Liver (tissue), 9 donors: ENCODE data around the gene SNN. TPM values are rescaled to one million over a fixed set of nuclear protein-coding genes. Genes with fewer than 3 reads are reported as not detected.

ENCODE experiments used
- DNase-seq: peaks from one replicate; pipeline ENCODE4 v3.0.0-alpha.2; 2017; ENCODE audit warnings: low spot score
- H3K27ac ChIP-seq, 2 donors: one replicate each; pipeline ENCODE4 v1.7.0; 2013; ENCODE audit warnings: inconsistent platforms in 2 of 2, low read length in 2 of 2, control low read depth in 1 of 2, low read depth in 1 of 2, mild to moderate bottlenecking in 1 of 2
- H3K27me3 ChIP-seq, 4 donors: one replicate each; pipeline versions ENCODE4 v1.6.1 to v1.7.0; 2013; ENCODE audit warnings: low read length in 3 of 4, inconsistent platforms in 1 of 4, mild to moderate bottlenecking in 1 of 4, moderate library complexity in 1 of 4; ENCODE audit not compliant: control insufficient read depth in 4 of 4, insufficient read depth in 4 of 4
- H3K36me3 ChIP-seq, 4 donors: one replicate each; pipeline versions ENCODE4 v1.6.1 to v1.7.0; 2013; ENCODE audit warnings: low read length in 3 of 4, mild to moderate bottlenecking in 3 of 4, low read depth in 1 of 4, moderate library complexity in 1 of 4; ENCODE audit not compliant: control insufficient read depth in 4 of 4, insufficient read depth in 3 of 4
- H3K4me1 ChIP-seq, 4 donors: one replicate each; pipeline versions ENCODE4 v1.6.1 to v1.7.0; 2013; ENCODE audit warnings: low read length in 3 of 4, mild to moderate bottlenecking in 3 of 4, moderate library complexity in 1 of 4; ENCODE audit not compliant: control insufficient read depth in 4 of 4, insufficient read depth in 4 of 4
- H3K4me3 ChIP-seq, 3 donors: one replicate each; pipeline versions ENCODE4 v1.6.1 to v1.7.0; 2013; ENCODE audit warnings: low read length in 3 of 3, control low read depth in 1 of 3, low read depth in 1 of 3, mild to moderate bottlenecking in 1 of 3
- H3K9ac ChIP-seq, 2 donors: one replicate each; pipeline ENCODE4 v1.7.0; 2013; ENCODE audit warnings: low read length in 2 of 2, mild to moderate bottlenecking in 2 of 2, moderate library complexity in 2 of 2, control low read depth in 1 of 2, low read depth in 1 of 2
- H3K9me3 ChIP-seq, 4 donors: one replicate each; pipeline versions ENCODE4 v1.6.1 to v1.7.0; 2013; ENCODE audit warnings: low read length in 3 of 4; ENCODE audit not compliant: control insufficient read depth in 4 of 4
- EGR1 ChIP-seq, 2 donors: IDR thresholded peaks; 2 replicates each; pipeline ENCODE4 v1.6.1; 2016 to 2018; ENCODE audit warnings: antibody characterized with exemption in 2 of 2, low read depth in 2 of 2
- FOXA1 ChIP-seq: IDR thresholded peaks from 2 replicates; pipeline ENCODE4 v1.6.1; 2016; ENCODE audit warnings: antibody characterized with exemption
- FOXA2 ChIP-seq: IDR thresholded peaks from 2 replicates; pipeline ENCODE4 v1.6.1; 2016; ENCODE audit warnings: antibody characterized with exemption
- GABPA ChIP-seq, 2 donors: IDR thresholded peaks in 1 of 2; conservative IDR thresholded peaks in 1 of 2; 2 replicates each; pipeline ENCODE4 v1.6.1; 2016; ENCODE audit warnings: antibody characterized with exemption in 2 of 2, mild to moderate bottlenecking in 1 of 2, moderate library complexity in 1 of 2
- HNF4A ChIP-seq, 2 donors: conservative IDR thresholded peaks; 2 replicates each; pipeline ENCODE4 v1.6.1; 2016; ENCODE audit warnings: antibody characterized with exemption in 2 of 2, mild to moderate bottlenecking in 2 of 2
- HNF4G ChIP-seq: IDR thresholded peaks from 2 replicates; pipeline ENCODE4 v1.6.1; 2016; ENCODE audit warnings: antibody characterized with exemption
- JUND ChIP-seq, 2 donors: IDR thresholded peaks; 2 replicates each; pipeline ENCODE4 v1.6.1; 2016; ENCODE audit warnings: antibody characterized with exemption in 2 of 2
- NR2F2 ChIP-seq: IDR thresholded peaks from 2 replicates; pipeline ENCODE4 v1.6.1; 2016; ENCODE audit warnings: antibody characterized with exemption
- RAD21 ChIP-seq, 2 donors: IDR thresholded peaks; 2 replicates each; pipeline ENCODE4 v1.6.1; 2016; ENCODE audit warnings: antibody characterized with exemption in 2 of 2, mild to moderate bottlenecking in 2 of 2
- RXRA ChIP-seq, 2 donors: IDR thresholded peaks; 2 replicates each; pipeline ENCODE4 v1.6.1; 2017 to 2018; ENCODE audit warnings: antibody characterized with exemption in 2 of 2, mild to moderate bottlenecking in 1 of 2
- SP1 ChIP-seq: IDR thresholded peaks from 2 replicates; pipeline ENCODE4 v1.6.1; 2018; ENCODE audit warnings: antibody characterized with exemption, mild to moderate bottlenecking
- TAF1 ChIP-seq: conservative IDR thresholded peaks from 2 replicates; pipeline ENCODE4 v1.6.1; 2016; ENCODE audit warnings: antibody characterized with exemption, mild to moderate bottlenecking
- YY1 ChIP-seq: IDR thresholded peaks from 2 replicates; pipeline ENCODE4 v1.6.1; 2016; ENCODE audit warnings: antibody characterized with exemption, mild to moderate bottlenecking
- WGBS: extraction: QIAGEN DNeasy Blood & Tissue Kit; methylation state at CpG from one replicate; pipeline ENCODE4 v1.1.7; 2013; 5-methylcytosine and 5-hydroxymethylcytosine counted together
- polyA plus RNA-seq, 2 donors: library from polyadenylated mRNA; stranded (reverse) in 1 of 2; unstranded in 1 of 2; fragments of 200-250 nt in 1 of 2; fragments of >200 nt in 1 of 2; fragmentation: Nextera tagmentation in 1 of 2; extraction: Ambion mirVana in 1 of 2; gene quantifications; one replicate each; pipeline versions ENCODE4 v1.2.1 to v1.2.3, GENCODE V29; 2013 to 2015
- total RNA-seq, 2 donors: library from RNA; depleted of rRNA; stranded (reverse); fragments of >200 nt; gene quantifications; one replicate each; pipeline ENCODE4 v1.2.3, GENCODE V29; 2014
- TF ChIP-seq, protein P1 (sequence below): IDR thresholded peaks from 2 replicates; pipeline ENCODE4 v1.6.1; 2016; ENCODE audit warnings: antibody characterized with exemption
- TF ChIP-seq, protein P2 (sequence below): IDR thresholded peaks from 2 replicates; pipeline ENCODE4 v1.6.1; 2016; ENCODE audit warnings: antibody characterized with exemption
- TF ChIP-seq, protein P3 (sequence below): IDR thresholded peaks from 2 replicates; pipeline ENCODE4 v1.6.1; 2016; ENCODE audit warnings: antibody characterized with exemption
- TF ChIP-seq, protein P4 (sequence below): IDR thresholded peaks from 2 replicates; pipeline ENCODE4 v1.6.1; 2016; ENCODE audit warnings: antibody characterized with exemption, mild to moderate bottlenecking
- TF ChIP-seq, protein P5 (sequence below): fragments of 150-350 bp; IDR thresholded peaks from 2 replicates; pipeline ENCODE4 v1.5.1; 2017; ENCODE audit warnings: improper control_type of control experiment, low read depth, low read length; ENCODE audit not compliant: missing input control
- donor health status: healthy.
- donor health status: healthy.
- donor health status: healthy.
- donor health status: healthy.
- donor health status: healthy.

The SNN gene
- total and polyA plus RNA-seq, 4 donors: 2.5 to 6.2 (median 5.3) TPM

DNA sequence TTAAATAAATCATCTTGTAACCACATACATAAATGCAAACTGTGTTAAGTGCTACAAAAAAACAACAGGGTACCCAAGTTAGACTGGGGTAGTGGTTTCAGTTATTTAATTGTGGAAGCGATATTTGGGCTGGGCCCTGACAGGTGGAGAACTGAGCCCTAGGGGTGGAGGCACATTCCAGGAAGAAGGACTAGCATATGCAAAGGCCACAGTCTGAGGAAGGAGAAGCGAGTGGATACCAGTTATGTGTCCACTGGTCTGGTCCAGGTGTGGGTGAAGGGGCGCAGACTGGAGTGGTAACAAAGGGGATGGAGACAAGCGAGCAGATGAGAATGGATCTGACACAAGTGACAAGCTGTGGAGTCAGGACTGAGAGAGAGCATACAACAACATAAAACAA is 51.5 kb downstream of the SNN start:
- H3K27me3 ChIP-seq: no peaks in the 10 kb centered on the region
- no peak overlapping the region for H3K4me3 ChIP-seq
- H3K27ac ChIP-seq: no peak overlapping the region
- H3K36me3 ChIP-seq: peaks cover 12 to 29% (median 18%) of the 10 kb centered on the region in 4 donors
- 99% methylated on average over 4 of the region's 4 CpGs for WGBS
- H3K9me3 ChIP-seq: no peaks in the 10 kb centered on the region
- no peak for DNase-seq
- TF ChIP-seq HNF4A (conservative IDR thresholded peaks at IDR 0.05) (no peak), RXRA (IDR thresholded peaks at IDR 0.05) (no peak), YY1 (no peak), TAF1 (no peak), SP1 (no peak)
- H3K9ac ChIP-seq: no peak overlapping the region
- H3K4me1 ChIP-seq: peaks cover 4 to 25% (median 11%) of the 10 kb centered on the region in 4 donors

DNA sequence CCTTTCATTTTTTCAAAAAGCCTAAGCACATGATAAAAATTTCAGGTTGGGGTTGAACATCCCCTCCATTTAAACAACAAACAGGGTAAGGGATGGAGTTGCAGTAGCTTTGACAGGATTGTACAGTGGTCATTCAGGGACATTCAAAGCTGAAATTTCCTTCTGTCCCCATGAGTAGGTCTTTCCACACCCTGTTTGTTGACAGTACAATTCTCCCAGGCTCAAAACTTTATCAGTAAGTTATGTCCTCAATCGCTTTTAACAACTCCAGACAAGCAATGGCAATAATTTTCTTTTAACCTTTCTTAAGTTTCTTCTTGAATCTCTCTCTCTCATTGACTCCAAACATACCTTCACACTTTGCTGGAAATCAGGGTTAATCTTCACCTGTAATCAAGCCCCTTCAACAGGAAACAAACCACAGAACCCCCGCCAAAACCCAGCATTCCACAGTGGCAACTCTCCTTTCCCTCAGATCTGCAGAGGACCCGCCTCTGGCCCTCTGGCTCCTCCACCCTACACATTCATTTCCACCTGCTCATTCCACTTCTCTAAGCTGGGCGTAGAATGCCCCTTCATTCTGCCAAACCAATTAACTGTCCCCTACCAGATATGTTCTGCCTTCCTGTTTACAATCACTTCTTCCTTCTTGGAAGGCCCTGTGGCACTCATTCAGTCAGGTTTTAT is 53.7 kb downstream of the SNN start:
- no peak for DNase-seq
- H3K4me1 ChIP-seq: peaks cover 8 to 36% (median 14%) of the 10 kb centered on the region in 4 donors
- no peak overlapping the region for H3K9ac ChIP-seq
- peaks cover 12 to 23% (median 17%) of the 10 kb centered on the region in 4 donors for H3K36me3 ChIP-seq
- no peak overlapping the region for H3K4me3 ChIP-seq
- no peaks in the 10 kb centered on the region for H3K9me3 ChIP-seq
- H3K27ac ChIP-seq: no peak overlapping the region
- H3K27me3 ChIP-seq: no peaks in the 10 kb centered on the region
- TF ChIP-seq, protein P1, sequence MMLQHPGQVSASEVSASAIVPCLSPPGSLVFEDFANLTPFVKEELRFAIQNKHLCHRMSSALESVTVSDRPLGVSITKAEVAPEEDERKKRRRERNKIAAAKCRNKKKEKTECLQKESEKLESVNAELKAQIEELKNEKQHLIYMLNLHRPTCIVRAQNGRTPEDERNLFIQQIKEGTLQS: no peak
- no peak for TF ChIP-seq JUND (IDR thresholded peaks at IDR 0.05)
- TF ChIP-seq SP1: no peak
- no peak for TF ChIP-seq FOXA2
- no peak for TF ChIP-seq FOXA1
- TF ChIP-seq TAF1: no peak
- no peak for TF ChIP-seq NR2F2
- TF ChIP-seq, protein P2, sequence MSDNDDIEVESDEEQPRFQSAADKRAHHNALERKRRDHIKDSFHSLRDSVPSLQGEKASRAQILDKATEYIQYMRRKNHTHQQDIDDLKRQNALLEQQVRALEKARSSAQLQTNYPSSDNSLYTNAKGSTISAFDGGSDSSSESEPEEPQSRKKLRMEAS: no peak
- TF ChIP-seq, protein P3, sequence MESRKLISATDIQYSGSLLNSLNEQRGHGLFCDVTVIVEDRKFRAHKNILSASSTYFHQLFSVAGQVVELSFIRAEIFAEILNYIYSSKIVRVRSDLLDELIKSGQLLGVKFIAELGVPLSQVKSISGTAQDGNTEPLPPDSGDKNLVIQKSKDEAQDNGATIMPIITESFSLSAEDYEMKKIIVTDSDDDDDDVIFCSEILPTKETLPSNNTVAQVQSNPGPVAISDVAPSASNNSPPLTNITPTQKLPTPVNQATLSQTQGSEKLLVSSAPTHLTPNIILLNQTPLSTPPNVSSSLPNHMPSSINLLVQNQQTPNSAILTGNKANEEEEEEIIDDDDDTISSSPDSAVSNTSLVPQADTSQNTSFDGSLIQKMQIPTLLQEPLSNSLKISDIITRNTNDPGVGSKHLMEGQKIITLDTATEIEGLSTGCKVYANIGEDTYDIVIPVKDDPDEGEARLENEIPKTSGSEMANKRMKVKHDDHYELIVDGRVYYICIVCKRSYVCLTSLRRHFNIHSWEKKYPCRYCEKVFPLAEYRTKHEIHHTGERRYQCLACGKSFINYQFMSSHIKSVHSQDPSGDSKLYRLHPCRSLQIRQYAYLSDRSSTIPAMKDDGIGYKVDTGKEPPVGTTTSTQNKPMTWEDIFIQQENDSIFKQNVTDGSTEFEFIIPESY: no peak
- no peak for TF ChIP-seq GABPA (IDR thresholded peaks at IDR 0.05 in 1 of 2, conservative IDR thresholded peaks at IDR 0.05 in 1 of 2)
- TF ChIP-seq RAD21 (IDR thresholded peaks at IDR 0.05): no peak
- no peak for TF ChIP-seq HNF4G
- TF ChIP-seq, protein P4, sequence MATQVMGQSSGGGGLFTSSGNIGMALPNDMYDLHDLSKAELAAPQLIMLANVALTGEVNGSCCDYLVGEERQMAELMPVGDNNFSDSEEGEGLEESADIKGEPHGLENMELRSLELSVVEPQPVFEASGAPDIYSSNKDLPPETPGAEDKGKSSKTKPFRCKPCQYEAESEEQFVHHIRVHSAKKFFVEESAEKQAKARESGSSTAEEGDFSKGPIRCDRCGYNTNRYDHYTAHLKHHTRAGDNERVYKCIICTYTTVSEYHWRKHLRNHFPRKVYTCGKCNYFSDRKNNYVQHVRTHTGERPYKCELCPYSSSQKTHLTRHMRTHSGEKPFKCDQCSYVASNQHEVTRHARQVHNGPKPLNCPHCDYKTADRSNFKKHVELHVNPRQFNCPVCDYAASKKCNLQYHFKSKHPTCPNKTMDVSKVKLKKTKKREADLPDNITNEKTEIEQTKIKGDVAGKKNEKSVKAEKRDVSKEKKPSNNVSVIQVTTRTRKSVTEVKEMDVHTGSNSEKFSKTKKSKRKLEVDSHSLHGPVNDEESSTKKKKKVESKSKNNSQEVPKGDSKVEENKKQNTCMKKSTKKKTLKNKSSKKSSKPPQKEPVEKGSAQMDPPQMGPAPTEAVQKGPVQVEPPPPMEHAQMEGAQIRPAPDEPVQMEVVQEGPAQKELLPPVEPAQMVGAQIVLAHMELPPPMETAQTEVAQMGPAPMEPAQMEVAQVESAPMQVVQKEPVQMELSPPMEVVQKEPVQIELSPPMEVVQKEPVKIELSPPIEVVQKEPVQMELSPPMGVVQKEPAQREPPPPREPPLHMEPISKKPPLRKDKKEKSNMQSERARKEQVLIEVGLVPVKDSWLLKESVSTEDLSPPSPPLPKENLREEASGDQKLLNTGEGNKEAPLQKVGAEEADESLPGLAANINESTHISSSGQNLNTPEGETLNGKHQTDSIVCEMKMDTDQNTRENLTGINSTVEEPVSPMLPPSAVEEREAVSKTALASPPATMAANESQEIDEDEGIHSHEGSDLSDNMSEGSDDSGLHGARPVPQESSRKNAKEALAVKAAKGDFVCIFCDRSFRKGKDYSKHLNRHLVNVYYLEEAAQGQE: no peak
- TF ChIP-seq YY1: no peak
- TF ChIP-seq, protein P5, sequence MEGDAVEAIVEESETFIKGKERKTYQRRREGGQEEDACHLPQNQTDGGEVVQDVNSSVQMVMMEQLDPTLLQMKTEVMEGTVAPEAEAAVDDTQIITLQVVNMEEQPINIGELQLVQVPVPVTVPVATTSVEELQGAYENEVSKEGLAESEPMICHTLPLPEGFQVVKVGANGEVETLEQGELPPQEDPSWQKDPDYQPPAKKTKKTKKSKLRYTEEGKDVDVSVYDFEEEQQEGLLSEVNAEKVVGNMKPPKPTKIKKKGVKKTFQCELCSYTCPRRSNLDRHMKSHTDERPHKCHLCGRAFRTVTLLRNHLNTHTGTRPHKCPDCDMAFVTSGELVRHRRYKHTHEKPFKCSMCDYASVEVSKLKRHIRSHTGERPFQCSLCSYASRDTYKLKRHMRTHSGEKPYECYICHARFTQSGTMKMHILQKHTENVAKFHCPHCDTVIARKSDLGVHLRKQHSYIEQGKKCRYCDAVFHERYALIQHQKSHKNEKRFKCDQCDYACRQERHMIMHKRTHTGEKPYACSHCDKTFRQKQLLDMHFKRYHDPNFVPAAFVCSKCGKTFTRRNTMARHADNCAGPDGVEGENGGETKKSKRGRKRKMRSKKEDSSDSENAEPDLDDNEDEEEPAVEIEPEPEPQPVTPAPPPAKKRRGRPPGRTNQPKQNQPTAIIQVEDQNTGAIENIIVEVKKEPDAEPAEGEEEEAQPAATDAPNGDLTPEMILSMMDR: no peak
- no peak for TF ChIP-seq HNF4A (conservative IDR thresholded peaks at IDR 0.05)
- TF ChIP-seq EGR1 (IDR thresholded peaks at IDR 0.05; ENCODE audit: low read depth in 2 of 2): no peak
- no peak for TF ChIP-seq RXRA (IDR thresholded peaks at IDR 0.05)
- WGBS: 80% methylated on average over 4 of the region's 4 CpGs
